HEK293T (cell line): ENCODE measurements around the gene IFTAP.

Source experiments
- CTCF ChIA-PET: fragments of 350-600 bp; formaldehyde crosslinking; extraction: SDS; loops from one replicate; lab custom pipeline; 2021; ENCODE audit warnings: antibody characterized with exemption, inconsistent platforms; lab: Yijun Ruan, JAX
- POLR2A ChIA-PET: fragments of 350-600 bp; formaldehyde crosslinking; extraction: SDS; loops from one replicate; lab custom pipeline; 2020; ENCODE audit warnings: antibody characterized with exemption, inconsistent platforms; lab: Yijun Ruan, JAX
- DNase-seq: peaks from one replicate; pipeline ENCODE4 v3.0.0; 2012; ENCODE audit warnings: mixed read lengths; ENCODE audit errors: extremely low spot score
- ARNT ChIP-seq: fragments of 450-650 bp; IDR thresholded peaks from 2 replicates; pipeline ENCODE4 v1.6.1; 2017; ENCODE audit warnings: mild to moderate bottlenecking
- BHLHE40 ChIP-seq: fragments of 450-650 bp; IDR thresholded peaks from 2 replicates; pipeline ENCODE4 v1.6.1; 2016; ENCODE audit warnings: mild to moderate bottlenecking, moderate library complexity, borderline replicate concordance
- CTBP1 ChIP-seq: fragments of 450-650 bp; IDR thresholded peaks from 2 replicates; pipeline ENCODE4 v1.6.1; 2016; ENCODE audit warnings: borderline replicate concordance
- ELF4 ChIP-seq: fragments of 450-650 bp; IDR thresholded peaks from 2 replicates; pipeline ENCODE4 v1.6.1; 2017; ENCODE audit warnings: antibody characterized with exemption
- FOXA1 ChIP-seq: fragments of 450-650 bp; IDR thresholded peaks from 2 replicates; pipeline ENCODE4 v1.6.1; 2016; ENCODE audit warnings: mild to moderate bottlenecking
- FOXK2 ChIP-seq: fragments of 450-650 bp; IDR thresholded peaks from 2 replicates; pipeline ENCODE4 v1.6.1; 2016; ENCODE audit warnings: mild to moderate bottlenecking
- FOXM1 ChIP-seq: fragments of 450-650 bp; IDR thresholded peaks from 2 replicates; pipeline ENCODE4 v1.6.1; 2017; ENCODE audit warnings: mild to moderate bottlenecking, borderline replicate concordance
- HDGF ChIP-seq: fragments of 450-650 bp; IDR thresholded peaks from 2 replicates; pipeline ENCODE4 v1.6.1; 2017; ENCODE audit warnings: antibody characterized with exemption, borderline replicate concordance
- L3MBTL2 ChIP-seq: fragments of 450-650 bp; conservative IDR thresholded peaks from 2 replicates; pipeline ENCODE4 v1.6.1; 2016; ENCODE audit warnings: mild to moderate bottlenecking
- LEF1 ChIP-seq: fragments of 450-650 bp; IDR thresholded peaks from 2 replicates; pipeline ENCODE4 v1.6.1; 2017; ENCODE audit warnings: mild to moderate bottlenecking, borderline replicate concordance
- NFRKB ChIP-seq: fragments of 450-650 bp; IDR thresholded peaks from 2 replicates; pipeline ENCODE4 v1.6.1; 2016; ENCODE audit warnings: mild to moderate bottlenecking, moderate library complexity
- PKNOX1 ChIP-seq: fragments of 450-650 bp; IDR thresholded peaks from 2 replicates; pipeline ENCODE4 v1.6.1; 2016
- SP1 ChIP-seq: fragments of 450-650 bp; IDR thresholded peaks from 2 replicates; pipeline ENCODE4 v1.6.1; 2017
- SUZ12 ChIP-seq: fragments of 450-650 bp; IDR thresholded peaks from 2 replicates; pipeline ENCODE4 v1.6.1; 2016; ENCODE audit warnings: mild to moderate bottlenecking
- TARDBP ChIP-seq: fragments of 450-650 bp; IDR thresholded peaks from 2 replicates; pipeline ENCODE4 v1.6.1; 2016
- ZNF384 ChIP-seq: fragments of 450-650 bp; IDR thresholded peaks from 2 replicates; pipeline ENCODE4 v1.6.1; 2016

Gene IFTAP

GRCh38 chr11:36586543-36586942 lies 7.8 kb upstream of the IFTAP start:
- DNase-seq, result no peak
- ChIA-PET POLR2A (no interaction called here), CTCF (no interaction called here)
- TF ChIP-seq NFRKB (no peak), PKNOX1 (no peak), CTBP1 (no peak), LEF1 (no peak), ARNT (no peak), HDGF (no peak), FOXK2 (no peak), FOXA1 (no peak), SP1 (no peak), ZNF384 (no peak), L3MBTL2 (no peak), ELF4 (no peak), FOXM1 (no peak), BHLHE40 (no peak), SUZ12 (no peak), TARDBP (no peak)

GRCh38 chr11:36588099-36588498 lies 6.2 kb upstream of the IFTAP start:
- ChIA-PET POLR2A (no interaction called here), CTCF (no interaction called here)
- TF ChIP-seq SUZ12, result no peak
- TF ChIP-seq L3MBTL2, result no peak
- TF ChIP-seq SP1, result no peak
- no peak for TF ChIP-seq FOXA1
- no peak for TF ChIP-seq FOXK2
- TF ChIP-seq NFRKB, result no peak
- no peak for TF ChIP-seq FOXM1
- TF ChIP-seq ARNT, result no peak
- no peak for DNase-seq

- TF ChIP-seq SP1, result no peak
- no peak for TF ChIP-seq BHLHE40
- TF ChIP-seq NFRKB, result no peak
- TF ChIP-seq HDGF, result no peak
- no peak for TF ChIP-seq FOXK2
- no peak for TF ChIP-seq L3MBTL2
- TF ChIP-seq PKNOX1, result no peak
- no peak for TF ChIP-seq CTBP1
- no peak for TF ChIP-seq FOXA1
- TF ChIP-seq FOXM1, result no peak
- no peak for TF ChIP-seq ZNF384
- TF ChIP-seq ARNT, result no peak
- POLR2A ChIA-PET, result no interaction called here
- no peak for DNase-seq
- CTCF ChIA-PET, result no interaction called here
Observed at GRCh38 chr11:36590513-36590912, 3.8 kb upstream of the IFTAP start.

GRCh38 chr11:36591433-36591832 lies 2.9 kb upstream of the IFTAP start:
- CTCF ChIA-PET, result no interaction called here
- POLR2A ChIA-PET, result no interaction called here
- no peak for TF ChIP-seq L3MBTL2
- no peak for TF ChIP-seq LEF1
- no peak for TF ChIP-seq ELF4
- no peak for TF ChIP-seq PKNOX1
- no peak for TF ChIP-seq FOXK2
- no peak for TF ChIP-seq HDGF
- no peak for TF ChIP-seq FOXM1
- no peak for TF ChIP-seq BHLHE40
- no peak for TF ChIP-seq NFRKB
- TF ChIP-seq FOXA1, result no peak
- no peak for DNase-seq

GRCh38 chr11:36596880-36597279 lies 2.6 kb downstream of the IFTAP start:
- TF ChIP-seq SP1, result no peak
- TF ChIP-seq FOXM1, result no peak
- no peak for TF ChIP-seq BHLHE40
- TF ChIP-seq ELF4, result no peak
- no peak for TF ChIP-seq PKNOX1
- TF ChIP-seq FOXK2, result no peak
- no peak for TF ChIP-seq L3MBTL2
- TF ChIP-seq TARDBP, result no peak
- CTCF ChIA-PET, result no interaction called here
- DNase-seq, result no peak
- POLR2A ChIA-PET, result no interaction called here

GRCh38 chr11:36598051-36598450 lies 3.7 kb downstream of the IFTAP start, which contains the start of gene RAG2:
Gene RAG2, minus strand, starts transcription at chr11:36598236. Its CDS starts 4,068 bp downstream, at chr11:36594168.
- TF ChIP-seq ZNF384 (no peak), L3MBTL2 (no peak), NFRKB (no peak), LEF1 (no peak), BHLHE40 (no peak), FOXA1 (no peak), TARDBP (no peak), FOXM1 (no peak), ELF4 (no peak), HDGF (no peak), SUZ12 (no peak), FOXK2 (no peak), ARNT (no peak), SP1 (no peak), CTBP1 (no peak), PKNOX1 (no peak)
- ChIA-PET CTCF (no interaction called here), POLR2A (no interaction called here)
- no peak for DNase-seq
